Suppressor macrophage treated with lipopolysaccharide for 4 hours (primary cell): ENCODE results near the gene NUTM2A.
"Not testable (repeated sequence)": the region's sequence is repeated elsewhere in the genome, so short reads cannot be mapped to it uniquely, and the experiment has no call there.

Experiments
- DNase-seq: peaks from one replicate; pipeline ENCODE4 v3.0.0-alpha.2; 2020

Gene NUTM2A

DNA sequence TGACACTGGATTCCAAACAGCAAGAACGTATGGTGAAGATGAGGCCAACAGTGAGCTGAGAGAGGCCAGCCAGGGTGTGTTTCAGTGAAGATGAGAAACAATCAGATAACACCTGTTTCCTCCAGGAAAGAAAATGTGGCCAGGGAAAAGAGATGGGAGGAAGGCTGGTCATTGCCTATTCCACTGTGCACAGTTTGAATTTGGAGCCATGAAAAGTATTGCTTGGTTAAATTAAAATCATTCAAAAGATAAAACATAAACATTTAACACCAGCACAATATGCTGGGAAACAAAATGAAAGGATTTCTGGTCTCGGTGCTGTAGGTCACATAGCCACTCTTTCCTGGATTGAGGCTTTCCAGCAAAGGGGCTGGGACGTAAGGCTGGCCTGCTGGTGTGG is at the start of gene NUTM2A:
TSS of gene NUTM2A (plus strand) at position 301 of the 400 bp plus-strand sequence. CDS start 383 bp downstream, outside the sequence.
- DNase-seq, result not testable (repeated sequence)

- not testable (repeated sequence) for DNase-seq
Observed at GRCh38 chr10:87177587-87177986, 47.7 kb upstream of the NUTM2A start.

- peak; percentile 67 for DNase-seq
Observed at GRCh38 chr10:87184421-87184820, 40.8 kb upstream of the NUTM2A start.

DNA sequence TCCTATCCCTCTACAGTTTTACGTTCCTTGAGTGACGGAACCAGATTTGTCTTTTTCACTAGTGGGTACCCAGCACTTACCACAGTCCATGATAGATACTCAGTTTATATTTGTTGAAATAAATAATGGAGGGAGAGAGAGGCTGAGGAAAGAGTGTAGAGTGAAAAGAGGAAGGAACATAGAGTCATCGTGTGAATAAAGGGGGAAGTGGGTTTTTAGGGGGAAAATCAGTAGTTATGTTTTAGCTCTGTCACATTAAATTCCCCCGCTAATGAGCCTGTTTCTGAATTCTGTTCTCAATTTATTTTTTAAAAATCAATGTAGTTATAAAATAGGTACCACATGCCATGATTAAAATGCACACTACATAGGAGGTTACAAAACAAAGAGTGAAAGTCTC is 39.2 kb upstream of the NUTM2A start:
- DNase-seq, result peak; percentile 4

- DNase-seq, result not testable (repeated sequence)
Observed at GRCh38 chr10:87187573-87187972, 37.7 kb upstream of the NUTM2A start.

DNA sequence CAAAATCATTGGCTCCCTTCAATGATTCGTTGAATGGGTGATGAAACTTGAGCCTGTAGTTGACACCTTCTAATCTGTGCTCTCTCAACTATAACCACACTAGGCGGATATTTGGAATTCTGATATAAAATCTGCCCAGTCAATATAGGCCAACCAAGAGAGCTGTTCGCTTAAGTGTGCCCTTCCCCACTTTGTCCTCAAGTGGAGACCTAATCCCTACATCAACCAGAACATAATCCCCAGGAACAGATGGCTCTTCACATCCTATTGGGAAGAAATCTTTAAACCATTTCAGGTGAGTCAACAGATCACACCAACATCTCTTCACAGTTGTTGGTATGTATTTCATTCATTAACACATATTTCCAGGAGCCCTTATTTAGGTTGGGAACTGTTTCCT is 33.4 kb upstream of the NUTM2A start:
- DNase-seq, result not testable (repeated sequence)

DNA sequence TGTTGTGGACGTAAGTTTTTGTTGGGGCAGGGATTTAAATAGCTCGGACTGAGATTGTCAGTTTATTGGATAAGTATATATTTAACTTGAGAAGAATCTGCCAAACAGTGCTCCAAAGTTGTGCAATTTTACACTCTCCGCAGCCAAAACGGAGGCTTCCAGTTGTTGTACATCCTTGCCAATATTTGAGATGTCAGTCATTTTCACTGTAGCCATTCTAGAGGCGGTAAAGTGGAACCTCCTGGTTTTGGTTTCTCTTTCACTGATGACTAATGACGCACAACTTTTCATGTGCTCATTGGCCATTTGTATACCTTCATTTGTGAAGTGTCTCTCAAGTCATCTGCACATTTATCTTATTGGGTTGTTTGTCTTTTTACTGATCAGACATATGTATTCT is 24.3 kb upstream of the NUTM2A start:
- peak; percentile 76 for DNase-seq

DNA sequence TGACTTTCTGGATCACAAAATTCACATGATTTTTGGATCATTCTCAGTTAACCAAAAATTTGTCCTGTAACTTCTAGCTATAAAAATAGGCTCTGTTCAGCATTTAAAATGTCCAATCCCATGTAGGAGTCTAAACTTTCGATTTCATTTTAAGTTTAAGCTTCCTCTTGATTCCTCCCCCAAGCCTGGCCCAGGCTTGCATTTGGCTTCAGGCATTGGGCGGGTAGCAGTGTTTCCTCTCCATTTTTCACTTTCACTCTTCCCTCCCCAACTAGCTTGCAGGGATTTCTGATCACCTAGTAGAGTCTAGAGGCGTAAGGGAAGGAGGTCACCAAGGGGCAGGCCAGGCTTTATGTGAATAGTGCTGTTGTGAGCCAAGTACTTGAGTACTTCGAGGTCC is 20.4 kb upstream of the NUTM2A start:
- DNase-seq, result peak; percentile 54

- not testable (repeated sequence) for DNase-seq
Observed at GRCh38 chr10:87206922-87207321, 18.3 kb upstream of the NUTM2A start.

GRCh38 chr10:87210309-87210708 is 14.9 kb upstream of the NUTM2A start:
- DNase-seq, result not testable (repeated sequence)

DNA sequence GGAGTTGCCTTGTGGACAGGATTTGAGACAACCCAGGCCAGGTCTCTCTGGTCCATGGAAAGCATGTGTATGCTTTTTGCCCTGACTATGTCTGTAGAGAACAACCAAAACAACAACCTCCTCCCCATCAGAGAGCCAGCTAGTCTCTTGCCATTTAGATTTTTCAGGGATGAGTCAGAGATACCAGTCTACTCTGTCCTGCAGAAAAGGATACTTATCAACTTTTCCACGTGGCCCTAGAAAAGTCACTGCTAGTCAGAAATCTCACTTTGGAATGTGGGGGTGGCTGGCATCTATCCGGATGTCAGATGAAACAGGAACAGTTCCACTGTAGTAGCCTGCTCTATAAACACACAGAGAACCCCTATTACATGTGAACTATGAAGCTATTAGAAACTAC is 13.4 kb upstream of the NUTM2A start:
- not testable (repeated sequence) for DNase-seq

GRCh38 chr10:87213150-87213765 is 12.0 kb upstream of the NUTM2A start:
- DNase-seq, result not testable (repeated sequence)

DNA sequence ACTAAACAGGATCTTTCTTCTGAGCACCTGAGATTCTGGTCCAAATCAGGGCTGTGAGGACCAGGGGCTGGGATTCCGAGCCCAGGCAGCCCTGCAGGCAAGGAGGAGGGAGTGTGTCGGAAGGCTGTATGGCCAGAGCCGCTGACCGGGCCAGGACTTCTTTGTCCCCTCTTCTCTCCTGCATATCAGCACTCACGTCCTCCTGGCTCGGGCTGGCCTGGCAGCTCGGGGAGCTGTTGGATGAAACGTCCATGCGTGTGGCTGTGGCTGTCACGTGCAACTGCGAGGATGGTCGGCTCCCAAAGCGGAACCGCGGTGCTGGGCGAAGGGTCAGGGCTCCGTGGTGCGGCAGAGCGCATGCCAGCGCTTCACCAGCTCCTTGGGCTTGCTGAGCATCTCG is 11.4 kb upstream of the NUTM2A start:
- not testable (repeated sequence) for DNase-seq

DNA sequence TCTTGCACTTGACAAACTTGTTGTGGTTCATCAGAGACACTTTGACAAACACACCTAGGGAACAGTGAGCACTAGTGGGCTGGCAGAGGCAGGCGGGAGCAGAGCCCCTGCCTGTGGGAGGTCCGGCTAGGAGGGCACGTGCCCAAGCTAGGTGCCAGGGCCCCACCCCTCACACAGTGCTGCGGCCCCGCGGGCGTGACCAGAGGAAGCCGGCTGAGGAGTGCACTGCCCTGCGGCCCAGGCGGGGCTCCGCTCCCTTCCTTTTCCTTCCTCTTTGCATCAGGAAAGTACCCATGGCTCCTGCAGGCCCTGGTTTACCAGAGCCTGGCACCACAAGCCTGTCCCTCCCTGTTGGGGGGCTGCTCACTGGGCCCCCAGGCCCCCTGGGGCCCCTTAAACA is 9.1 kb upstream of the NUTM2A start:
- DNase-seq, result peak; percentile 15

GRCh38 chr10:87219370-87219769 is 5.9 kb upstream of the NUTM2A start:
- DNase-seq, result not testable (repeated sequence)

- not testable (repeated sequence) for DNase-seq
Observed at GRCh38 chr10:87222789-87223188, 2.5 kb upstream of the NUTM2A start.

- DNase-seq, result not testable (repeated sequence)
Observed at GRCh38 chr10:87228247-87228646, 3.0 kb downstream of the NUTM2A start.

GRCh38 chr10:87229211-87229610 is 4.0 kb downstream of the NUTM2A start:
- not testable (repeated sequence) for DNase-seq

GRCh38 chr10:87234854-87235253 is 9.6 kb downstream of the NUTM2A start:
- DNase-seq, result not testable (repeated sequence)

- not testable (repeated sequence) for DNase-seq
Observed at GRCh38 chr10:87237244-87237643, 12.0 kb downstream of the NUTM2A start.

DNA sequence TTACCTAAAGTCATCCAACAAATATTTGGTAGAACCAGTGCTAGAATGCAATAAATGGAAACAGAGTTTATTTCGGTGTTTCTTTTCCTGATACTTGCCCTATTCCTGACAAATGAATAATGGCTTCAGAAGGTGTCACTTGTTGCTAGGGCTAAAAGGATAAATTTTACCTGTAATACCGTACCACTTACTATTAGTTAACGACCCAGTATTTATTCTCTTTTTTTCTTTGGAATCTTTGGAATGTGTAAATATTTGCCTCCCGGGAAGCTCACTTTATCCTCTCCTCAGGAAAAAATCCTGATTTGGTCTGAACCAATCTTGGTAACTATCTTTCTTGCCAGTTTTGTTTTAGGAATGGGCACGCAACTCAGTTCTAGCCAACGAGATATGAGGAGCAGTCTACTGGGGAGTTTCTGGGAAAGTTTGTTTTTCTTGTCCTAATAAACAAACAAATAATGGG is 14.1 kb downstream of the NUTM2A start:
- not testable (repeated sequence) for DNase-seq

GRCh38 chr10:87242192-87242591 is 16.9 kb downstream of the NUTM2A start:
- not testable (repeated sequence) for DNase-seq

DNA sequence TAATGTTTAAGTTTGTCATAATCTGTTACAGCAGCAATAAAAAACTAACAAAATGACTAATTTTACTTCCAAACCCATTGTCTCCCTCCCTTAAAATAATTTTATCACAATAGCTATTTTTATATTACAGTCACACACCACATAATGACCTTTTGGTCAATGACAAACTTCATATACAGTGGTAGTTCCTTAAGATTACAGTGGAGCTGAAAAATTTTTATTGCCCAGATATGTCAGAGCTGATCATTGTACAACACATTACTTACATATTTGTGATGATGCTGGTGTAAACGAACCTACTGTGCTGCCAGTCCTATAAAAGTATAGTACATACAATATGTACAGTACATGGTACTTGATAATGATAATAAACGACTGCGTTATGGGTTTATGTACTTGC is 22.1 kb downstream of the NUTM2A start:
- DNase-seq, result not testable (repeated sequence)

- DNase-seq, result peak; percentile 6
Observed at GRCh38 chr10:87248818-87249353, 23.6 kb downstream of the NUTM2A start.
